HepG2 (cell line): ENCODE measurements around the gene ANO9. TPM values are rescaled to one million over a fixed set of nuclear protein-coding genes. Genes with fewer than 3 reads are reported as not detected.
A peak's percentile ranks its signal among the peaks of the same experiment; 100 is the strongest.

ENCODE experiments used
- ATAC-seq: fragments of 200-7000 bp; cut with Tn5 transposase; 3 replicates; pipeline ENCODE4 v1.9.1; 2020; ENCODE audit warnings: mild to moderate bottlenecking, moderate library complexity
- BruUV-seq: library from RNA; stranded (reverse); fragments of 400-500 nt; replicated peaks from 2 replicates; lab custom pipeline; 2021; lab: Mats Ljungman, UMichigan
- CTCF ChIA-PET: fragments of 300-600 bp; formaldehyde crosslinking; extraction: SDS; loops from one replicate; lab custom pipeline; 2021; ENCODE audit warnings: low total read pairs, inconsistent platforms, low intra/inter-chr PET ratio; lab: Yijun Ruan, JAX
- POLR2A ChIA-PET: fragments of 350-600 bp; sonication (Branson Sonifier 250); formaldehyde crosslinking; loops from one replicate; lab custom pipeline; 2020; ENCODE audit warnings: antibody characterized with exemption, inconsistent platforms; lab: Yijun Ruan, JAX
- DNase-seq: peaks from one replicate; pipeline ENCODE4 v3.0.0-alpha.2; 2015; ENCODE audit warnings: low spot score
- FAIRE-seq: peaks from 3 replicates; lab custom pipeline; 2011; peaks lifted over from hg19 to GRCh38; lab: Jason Lieb, UNC
- H2AFZ ChIP-seq: one replicate; pipeline ENCODE4 v1.6.1; 2011; ENCODE audit warnings: low read length, inconsistent platforms
- H3K27ac ChIP-seq: fragments of 300-600 bp; 3 replicates; pipeline ENCODE4 v1.8.0; 2011; ENCODE audit warnings: mixed run types, mild to moderate bottlenecking, mixed read lengths, low read length, inconsistent platforms; ENCODE audit not compliant: insufficient read depth; ENCODE audit errors: extremely low read length
- H3K27me3 ChIP-seq, 2 experiments: fragments of 200-600 bp in 1 of 2; 2 replicates in 1 of 2; 3 replicates in 1 of 2; pipeline versions ENCODE4 v1.6.0 to v1.8.0; 2011; ENCODE audit warnings: low read length in 2 of 2, mild to moderate bottlenecking in 2 of 2, moderate library complexity in 2 of 2, inconsistent platforms in 1 of 2; ENCODE audit not compliant: insufficient read depth in 2 of 2, control insufficient read depth in 1 of 2
- H3K36me3 ChIP-seq, 2 experiments: fragments of 200-600 bp in 1 of 2; replicated peaks in 1 of 2; 2 replicates in 1 of 2; 3 replicates in 1 of 2; pipeline versions ENCODE4 v1.5.1 to v1.8.0; 2011; ENCODE audit warnings: low read length in 2 of 2, inconsistent platforms in 1 of 2; ENCODE audit not compliant: insufficient read depth in 2 of 2, control insufficient read depth in 1 of 2
- H3K4me1 ChIP-seq: 2 replicates; pipeline ENCODE4 v1.5.1; 2012; ENCODE audit warnings: low read length, inconsistent platforms; ENCODE audit not compliant: insufficient read depth
- H3K4me2 ChIP-seq: 2 replicates; pipeline ENCODE4 v1.6.0; 2011; ENCODE audit warnings: low read depth, low read length, inconsistent platforms
- H3K4me3 ChIP-seq, 3 experiments: fragments of 200-600 bp in 1 of 3; sonication (generic), shearing (Covaris generic) in 1 of 3; replicated peaks in 1 of 3; 2 replicates each; pipeline ENCODE4 v1.5.1; 2011 to 2016; ENCODE audit warnings: low read length in 3 of 3, inconsistent platforms in 2 of 3, low read depth in 2 of 3, mild to moderate bottlenecking in 2 of 3, control low read depth in 1 of 3, mixed read lengths in 1 of 3; ENCODE audit not compliant: insufficient read depth in 1 of 3
- H3K79me2 ChIP-seq: one replicate; pipeline ENCODE4 v1.6.1; 2011; ENCODE audit warnings: low read length, inconsistent platforms; ENCODE audit not compliant: insufficient read depth
- H3K9ac ChIP-seq: 2 replicates; pipeline ENCODE4 v1.6.0; 2011; ENCODE audit warnings: mild to moderate bottlenecking, low read depth, low read length, inconsistent platforms; ENCODE audit not compliant: insufficient read depth
- H3K9me3 ChIP-seq: 2 replicates; pipeline ENCODE4 v1.5.1; 2012; ENCODE audit warnings: mild to moderate bottlenecking, low read length
- H4K20me1 ChIP-seq: 2 replicates; pipeline ENCODE4 v1.6.0; 2011; ENCODE audit warnings: inconsistent platforms, mild to moderate bottlenecking, low read length, moderate library complexity; ENCODE audit not compliant: insufficient read depth
- ATF3 ChIP-seq: sonication (generic); formaldehyde crosslinking; IDR thresholded peaks from 2 replicates; pipeline ENCODE4 v1.4.0; 2020; ENCODE audit warnings: missing genetic modification reagents
- CCAR2 ChIP-seq: fragments of 200-400 bp; formaldehyde crosslinking; optimal IDR thresholded peaks from 2 replicates; pipeline ENCODE3; 2018; ENCODE audit warnings: low read depth, mild to moderate bottlenecking, low read length, moderate library complexity
- HOXD1 ChIP-seq: sonication (generic); formaldehyde crosslinking; IDR thresholded peaks from 2 replicates; pipeline ENCODE4 v1.5.0; 2020; ENCODE audit warnings: missing genetic modification reagents
- JUND ChIP-seq: sonication (generic); formaldehyde crosslinking; IDR thresholded peaks from 2 replicates; pipeline ENCODE4 v1.8.0; 2022; ENCODE audit warnings: mild to moderate bottlenecking, missing genetic modification reagents
- NBN ChIP-seq: fragments of 450-650 bp; conservative IDR thresholded peaks from 2 replicates; pipeline ENCODE4 v1.6.1; 2017
- PHF8 ChIP-seq: sonication (generic); formaldehyde crosslinking; IDR thresholded peaks from 2 replicates; pipeline ENCODE4 v1.5.0; 2020; ENCODE audit warnings: missing genetic modification reagents
- PRPF4 ChIP-seq: fragments of 200-400 bp; formaldehyde crosslinking; IDR thresholded peaks from 2 replicates; pipeline ENCODE4 v1.6.1; 2016; ENCODE audit warnings: low read length, low read depth; ENCODE audit not compliant: poor library complexity, severe bottlenecking
- RARA ChIP-seq: IDR thresholded peaks from 2 replicates; pipeline ENCODE4 v1.6.1; 2016; ENCODE audit warnings: missing genetic modification reagents, missing compliant biosample characterization
- RNF2 ChIP-seq: fragments of 450-650 bp; conservative IDR thresholded peaks from 2 replicates; pipeline ENCODE4 v1.6.1; 2016; ENCODE audit warnings: low read depth
- SNAPC4 ChIP-seq: sonication (generic); formaldehyde crosslinking; IDR thresholded peaks from 2 replicates; pipeline ENCODE4 v1.4.0; 2020; ENCODE audit warnings: mild to moderate bottlenecking, missing genetic modification reagents
- SP2 ChIP-seq: sonication (generic); formaldehyde crosslinking; IDR thresholded peaks from 2 replicates; pipeline ENCODE4 v1.5.1; 2020; ENCODE audit warnings: mild to moderate bottlenecking, missing genetic modification reagents
- ZNF207 ChIP-seq: fragments of 450-650 bp; IDR thresholded peaks from 2 replicates; pipeline ENCODE4 v1.6.1; 2016; ENCODE audit warnings: antibody characterized with exemption, borderline replicate concordance
- ZNF768 ChIP-seq: sonication (generic); formaldehyde crosslinking; IDR thresholded peaks from 2 replicates; pipeline ENCODE4 v1.4.0; 2020; ENCODE audit warnings: missing genetic modification reagents
- WGBS: methylation state at CpG from one replicate; pipeline ENCODE4 v1.1.6; 2017; ENCODE audit warnings: low lambda C conversion rate; 5-methylcytosine and 5-hydroxymethylcytosine counted together
- in situ Hi-C: cut with HindIII; loops from 2 replicates; pipeline ENCODE4 v1.10.0; 2017; ENCODE audit warnings: low pct_unique_long_range_greater_than_20kb; ENCODE audit not compliant: extremely low pct_ligation_motif_present
- intact Hi-C: fragments of 100-400 bp; cut with micrococcal nuclease; formaldehyde crosslinking; loops from one replicate; pipeline ENCODE4 v1.10.0; 2022; ENCODE audit not compliant: unreplicated experiment
- polyA plus RNA-seq, 8 experiments: library from polyadenylated mRNA; depleted of rRNA in 3 of 8; stranded (reverse) in 7 of 8; unstranded in 1 of 8; fragments of >200 nt; fragmentation: Illumina TruSeq in 4 of 8; extraction: Trizol in 4 of 8; gene quantifications; 2 replicates each; pipeline versions ENCODE4 v1.2.1 to v1.2.3, GENCODE V29; 2011 to 2016; ENCODE audit warnings: low read depth in 4 of 8, missing spikeins in 1 of 8, mixed read lengths in 1 of 8; ENCODE audit not compliant: insufficient read depth in 1 of 8
- total RNA-seq, 5 experiments: library from RNA; depleted of rRNA; stranded (reverse); fragments of >200 nt; fragmentation: Illumina TruSeq; extraction: Trizol; gene quantifications; 2 replicates each; pipeline ENCODE4 v1.2.3, GENCODE V29; 2016; ENCODE audit warnings: low read depth in 1 of 5
- TF ChIP-seq, protein P1 (sequence below): sonication (generic); formaldehyde crosslinking; IDR thresholded peaks from 2 replicates; pipeline ENCODE4 v1.4.0; 2020; ENCODE audit warnings: missing genetic modification reagents
- TF ChIP-seq, protein P2 (sequence below): sonication (generic); formaldehyde crosslinking; IDR thresholded peaks from 2 replicates; pipeline ENCODE4 v1.5.1; 2020; ENCODE audit warnings: missing genetic modification reagents, mild to moderate bottlenecking, borderline replicate concordance

ANO9 gene
- total and polyA plus RNA-seq, 2 of the 13 experiments (the other 11 are each of a cell fraction or from before 2014, with no cell fraction given): 8.9 to 14.3 TPM

DNA sequence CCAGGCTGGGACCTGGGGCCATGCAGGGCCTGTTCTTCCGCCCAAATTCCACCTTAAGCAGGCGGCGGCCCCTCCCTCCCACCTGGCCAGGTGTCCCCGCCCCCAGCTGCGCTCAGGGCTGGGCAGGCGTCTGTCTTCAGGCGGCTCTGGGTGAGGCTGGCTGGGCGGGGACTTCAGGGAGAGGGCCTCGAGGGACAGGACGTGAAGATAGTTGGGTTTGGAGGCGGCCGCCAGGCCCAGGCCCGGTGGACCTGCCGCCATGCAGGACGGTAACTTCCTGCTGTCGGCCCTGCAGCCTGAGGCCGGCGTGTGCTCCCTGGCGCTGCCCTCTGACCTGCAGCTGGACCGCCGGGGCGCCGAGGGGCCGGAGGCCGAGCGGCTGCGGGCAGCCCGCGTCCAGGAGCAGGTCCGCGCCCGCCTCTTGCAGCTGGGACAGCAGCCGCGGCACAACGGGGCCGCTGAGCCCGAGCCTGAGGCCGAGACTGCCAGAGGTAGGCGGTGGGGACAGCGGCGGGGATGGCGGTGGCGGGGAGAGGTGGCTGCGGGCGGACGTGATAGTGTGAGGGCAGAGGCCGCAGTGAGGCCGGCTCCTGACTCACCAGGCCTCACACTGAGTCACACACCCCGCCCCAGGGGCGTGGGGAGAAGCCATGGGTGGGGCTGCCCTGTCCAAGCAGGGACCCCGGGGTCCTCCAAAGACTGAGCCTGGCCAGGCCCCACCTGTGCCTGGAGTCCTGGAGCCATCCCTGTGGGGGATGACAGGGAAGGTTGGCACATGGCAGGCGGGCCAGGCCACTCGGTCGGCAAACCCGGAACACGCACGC is 47.6 kb downstream of the ANO9 start, which contains the start of gene PKP3:
Gene PKP3 (plus strand): TSS at position 176 of the 824 bp plus-strand sequence. CDS start 84 bp downstream, at position 260.
- H4K20me1 ChIP-seq: no peaks in the 10 kb centered on the region
- peak within 1 kb of the TSS; percentile 50 to 76 (median 75) for H3K4me3 ChIP-seq
- peak within 1 kb of the TSS; percentile 54 for H3K27ac ChIP-seq
- DNase-seq (peak; percentile 37), FAIRE-seq (no peak), ATAC-seq (peak; percentile 33)
- no peak within 1 kb of the TSS for H2AFZ ChIP-seq
- CTCF ChIA-PET: no interaction called here
- 1% methylated on average over 25 of the region's 57 CpGs for WGBS
- H3K27me3 ChIP-seq: peaks cover 0 to 2% of the 10 kb centered on the region in 2 experiments; a peak in 3 of 5 replicates
- no peaks in the 10 kb centered on the region for H3K9me3 ChIP-seq
- POLR2A ChIA-PET: interaction anchor here (1.5 to 2.6 kb wide), 3 partner anchors 13 to 53 kb away, joined by 4 to 15 read pairs (median 5); no protein-coding TSS in a partner anchor
- peak within 1 kb of the TSS; percentile 70 for H3K9ac ChIP-seq
- H3K4me2 ChIP-seq: peak within 1 kb of the TSS; percentile 90
- BruUV-seq: TSS peak; percentile 79
- in situ Hi-C loops (no loop called here), intact Hi-C loops (no loop called here)
- peaks cover 74% of the 10 kb centered on the region for H3K4me1 ChIP-seq
- peaks cover 8% of the 10 kb centered on the region for H3K79me2 ChIP-seq
- peaks cover 1 to 7% of the 10 kb centered on the region in 2 experiments; a peak in 3 of 5 replicates for H3K36me3 ChIP-seq
- no peak for TF ChIP-seq ZNF207
- no peak for TF ChIP-seq RARA (CRISPR knock-in tag)
- TF ChIP-seq SNAPC4 (CRISPR knock-in tag): no peak
- TF ChIP-seq JUND (CRISPR knock-in tag): no peak
- no peak; the same call in 1 of the 2 replicates for TF ChIP-seq ATF3 (CRISPR knock-in tag)
- TF ChIP-seq NBN: no peak
- TF ChIP-seq, protein P1, sequence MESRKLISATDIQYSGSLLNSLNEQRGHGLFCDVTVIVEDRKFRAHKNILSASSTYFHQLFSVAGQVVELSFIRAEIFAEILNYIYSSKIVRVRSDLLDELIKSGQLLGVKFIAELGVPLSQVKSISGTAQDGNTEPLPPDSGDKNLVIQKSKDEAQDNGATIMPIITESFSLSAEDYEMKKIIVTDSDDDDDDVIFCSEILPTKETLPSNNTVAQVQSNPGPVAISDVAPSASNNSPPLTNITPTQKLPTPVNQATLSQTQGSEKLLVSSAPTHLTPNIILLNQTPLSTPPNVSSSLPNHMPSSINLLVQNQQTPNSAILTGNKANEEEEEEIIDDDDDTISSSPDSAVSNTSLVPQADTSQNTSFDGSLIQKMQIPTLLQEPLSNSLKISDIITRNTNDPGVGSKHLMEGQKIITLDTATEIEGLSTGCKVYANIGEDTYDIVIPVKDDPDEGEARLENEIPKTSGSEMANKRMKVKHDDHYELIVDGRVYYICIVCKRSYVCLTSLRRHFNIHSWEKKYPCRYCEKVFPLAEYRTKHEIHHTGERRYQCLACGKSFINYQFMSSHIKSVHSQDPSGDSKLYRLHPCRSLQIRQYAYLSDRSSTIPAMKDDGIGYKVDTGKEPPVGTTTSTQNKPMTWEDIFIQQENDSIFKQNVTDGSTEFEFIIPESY (CRISPR knock-in tag): no peak
- peak; percentile 67 for TF ChIP-seq PHF8 (CRISPR knock-in tag)
- TF ChIP-seq SP2 (CRISPR knock-in tag): no peak
- TF ChIP-seq ZNF768: peak; percentile 48; the same call in 1 of the 2 replicates
- TF ChIP-seq, protein P2, sequence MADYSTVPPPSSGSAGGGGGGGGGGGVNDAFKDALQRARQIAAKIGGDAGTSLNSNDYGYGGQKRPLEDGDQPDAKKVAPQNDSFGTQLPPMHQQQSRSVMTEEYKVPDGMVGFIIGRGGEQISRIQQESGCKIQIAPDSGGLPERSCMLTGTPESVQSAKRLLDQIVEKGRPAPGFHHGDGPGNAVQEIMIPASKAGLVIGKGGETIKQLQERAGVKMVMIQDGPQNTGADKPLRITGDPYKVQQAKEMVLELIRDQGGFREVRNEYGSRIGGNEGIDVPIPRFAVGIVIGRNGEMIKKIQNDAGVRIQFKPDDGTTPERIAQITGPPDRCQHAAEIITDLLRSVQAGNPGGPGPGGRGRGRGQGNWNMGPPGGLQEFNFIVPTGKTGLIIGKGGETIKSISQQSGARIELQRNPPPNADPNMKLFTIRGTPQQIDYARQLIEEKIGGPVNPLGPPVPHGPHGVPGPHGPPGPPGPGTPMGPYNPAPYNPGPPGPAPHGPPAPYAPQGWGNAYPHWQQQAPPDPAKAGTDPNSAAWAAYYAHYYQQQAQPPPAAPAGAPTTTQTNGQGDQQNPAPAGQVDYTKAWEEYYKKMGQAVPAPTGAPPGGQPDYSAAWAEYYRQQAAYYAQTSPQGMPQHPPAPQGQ (CRISPR knock-in tag): no peak
- TF ChIP-seq CCAR2: no peak
- no peak for TF ChIP-seq PRPF4
- TF ChIP-seq RNF2: no peak
- TF ChIP-seq HOXD1 (CRISPR knock-in tag): no peak
